Smooth muscle cell (in vitro differentiated cells): ENCODE results near the gene PKN1. TPM values are rescaled to one million over a fixed set of nuclear protein-coding genes. Genes with fewer than 3 reads are reported as not detected.
A peak's percentile ranks its signal among the peaks of the same experiment; 100 is the strongest.

Source experiments
- DNase-seq: peaks from one replicate; lab custom pipeline; 2025; ENCODE audit not compliant: unreplicated experiment; lab: John Stamatoyannopoulos, UW
- H2AFZ ChIP-seq: fragments of 200-600 bp; sonication (generic); 2 replicates; pipeline ENCODE4 v1.6.0; 2016; ENCODE audit warnings: antibody characterized with exemption, low read depth, mild to moderate bottlenecking
- H3F3A ChIP-seq: fragments of 200-600 bp; sonication (generic); 2 replicates; pipeline ENCODE4 v1.6.0; 2017; ENCODE audit warnings: antibody characterized with exemption, low read depth
- H3K27ac ChIP-seq: fragments of 200-600 bp; sonication (generic); 2 replicates; pipeline ENCODE4 v1.5.1; 2016; ENCODE audit warnings: low read depth, mild to moderate bottlenecking
- H3K27me3 ChIP-seq: fragments of 200-600 bp; sonication (generic); 2 replicates; pipeline ENCODE4 v1.6.1; 2016; ENCODE audit warnings: low read depth, mild to moderate bottlenecking
- H3K36me3 ChIP-seq: fragments of 200-600 bp; sonication (generic); 2 replicates; pipeline ENCODE4 v1.5.1; 2016; ENCODE audit warnings: low read depth
- H3K4me1 ChIP-seq: fragments of 200-600 bp; sonication (generic); 2 replicates; pipeline ENCODE4 v1.5.1; 2016; ENCODE audit warnings: low read depth
- H3K4me2 ChIP-seq: fragments of 200-600 bp; sonication (generic); 2 replicates; pipeline ENCODE4 v1.6.0; 2016; ENCODE audit warnings: mild to moderate bottlenecking
- H3K4me3 ChIP-seq: fragments of 200-600 bp; sonication (generic); 2 replicates; pipeline ENCODE4 v1.5.1; 2016; ENCODE audit warnings: mild to moderate bottlenecking
- H3K79me2 ChIP-seq: fragments of 200-600 bp; sonication (generic); 2 replicates; pipeline ENCODE4 v1.6.0; 2016; ENCODE audit warnings: low read depth, mild to moderate bottlenecking
- H3K9ac ChIP-seq: fragments of 200-600 bp; sonication (generic); 2 replicates; pipeline ENCODE4 v1.6.0; 2016; ENCODE audit warnings: low read depth
- H3K9me3 ChIP-seq: fragments of 200-600 bp; sonication (generic); replicated peaks from 2 replicates; pipeline ENCODE4 v1.5.1; 2016; ENCODE audit warnings: low read depth
- H4K20me1 ChIP-seq: fragments of 200-600 bp; sonication (generic); 2 replicates; pipeline ENCODE4 v1.6.0; 2016; ENCODE audit warnings: low read depth
- WGBS: methylation state at CpG from one replicate; pipeline ENCODE4 v1.1.7; 2016; ENCODE audit warnings: low lambda C conversion rate; 5-methylcytosine and 5-hydroxymethylcytosine counted together
- polyA plus RNA-seq: library from polyadenylated mRNA; unstranded; fragments of >200 nt; fragmentation: Nextera tagmentation; extraction: Ambion mirVana; gene quantifications from 2 replicates; pipeline ENCODE4 v1.2.1, GENCODE V29; 2016
- total RNA-seq: library from RNA; depleted of rRNA; stranded (reverse); fragments of >200 nt; gene quantifications from 2 replicates; pipeline ENCODE4 v1.2.3, GENCODE V29; 2014
- TF ChIP-seq, protein P1 (sequence below): fragments of 200-600 bp; sonication (generic); IDR thresholded peaks from 2 replicates; pipeline ENCODE4 v1.5.1; 2017; ENCODE audit warnings: borderline replicate concordance, mild to moderate bottlenecking, antibody characterized with exemption; ENCODE audit not compliant: insufficient read depth, poor library complexity, severe bottlenecking

The PKN1 gene
- total and polyA plus RNA-seq, 2 experiments from 2014 or later = 28.0 to 64.8 TPM

DNA sequence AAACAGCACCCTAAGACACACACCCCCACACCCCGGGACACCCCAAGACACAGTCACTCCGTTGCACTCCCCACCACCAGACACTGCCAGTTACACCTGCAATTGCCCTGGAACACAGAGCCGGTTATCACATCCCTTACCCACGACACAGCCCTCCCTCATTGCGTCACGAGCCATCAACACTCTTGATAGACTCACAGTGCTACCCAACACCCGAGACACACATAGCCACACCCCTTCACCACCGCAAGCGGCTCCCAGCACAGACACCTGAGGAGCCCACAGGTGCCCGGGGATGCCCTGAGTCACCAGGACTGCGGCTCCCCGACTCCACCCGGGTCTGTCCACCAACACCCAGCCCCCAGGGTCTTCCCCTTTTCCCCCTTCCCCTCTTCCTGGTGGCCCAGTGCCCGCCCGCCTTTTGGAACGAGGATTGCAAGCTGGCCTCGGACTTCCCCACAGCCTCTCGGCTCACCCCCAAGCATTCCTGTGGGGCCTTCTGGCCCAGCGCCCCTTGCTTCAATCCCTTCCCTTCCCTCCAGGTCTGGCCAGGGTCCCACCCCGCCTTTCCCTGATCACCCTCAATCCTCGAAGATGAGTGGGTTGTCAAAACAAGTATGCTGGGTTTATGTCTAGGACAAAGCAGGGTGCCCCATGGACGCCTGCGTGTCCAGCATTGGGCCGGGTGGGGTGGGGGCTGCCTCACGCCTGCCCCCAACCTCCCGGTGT lies 43.7 kb downstream of the PKN1 start:
- H3F3A ChIP-seq = no peaks in the 10 kb centered on the region
- H3K36me3 ChIP-seq = no peaks in the 10 kb centered on the region
- H3K79me2 ChIP-seq = no peaks in the 10 kb centered on the region
- DNase-seq = peak; percentile 5
- H3K4me2 ChIP-seq = no peak overlapping the region
- no peak overlapping the region for H2AFZ ChIP-seq
- TF ChIP-seq, protein P1, sequence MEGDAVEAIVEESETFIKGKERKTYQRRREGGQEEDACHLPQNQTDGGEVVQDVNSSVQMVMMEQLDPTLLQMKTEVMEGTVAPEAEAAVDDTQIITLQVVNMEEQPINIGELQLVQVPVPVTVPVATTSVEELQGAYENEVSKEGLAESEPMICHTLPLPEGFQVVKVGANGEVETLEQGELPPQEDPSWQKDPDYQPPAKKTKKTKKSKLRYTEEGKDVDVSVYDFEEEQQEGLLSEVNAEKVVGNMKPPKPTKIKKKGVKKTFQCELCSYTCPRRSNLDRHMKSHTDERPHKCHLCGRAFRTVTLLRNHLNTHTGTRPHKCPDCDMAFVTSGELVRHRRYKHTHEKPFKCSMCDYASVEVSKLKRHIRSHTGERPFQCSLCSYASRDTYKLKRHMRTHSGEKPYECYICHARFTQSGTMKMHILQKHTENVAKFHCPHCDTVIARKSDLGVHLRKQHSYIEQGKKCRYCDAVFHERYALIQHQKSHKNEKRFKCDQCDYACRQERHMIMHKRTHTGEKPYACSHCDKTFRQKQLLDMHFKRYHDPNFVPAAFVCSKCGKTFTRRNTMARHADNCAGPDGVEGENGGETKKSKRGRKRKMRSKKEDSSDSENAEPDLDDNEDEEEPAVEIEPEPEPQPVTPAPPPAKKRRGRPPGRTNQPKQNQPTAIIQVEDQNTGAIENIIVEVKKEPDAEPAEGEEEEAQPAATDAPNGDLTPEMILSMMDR = no peak
- H3K27me3 ChIP-seq = no peaks in the 10 kb centered on the region
- H3K4me1 ChIP-seq = peaks cover 12% of the 10 kb centered on the region
- 72% methylated on average over 26 of the region's 26 CpGs for WGBS
- no peak overlapping the region for H3K4me3 ChIP-seq
- peaks cover 37% of the 10 kb centered on the region for H4K20me1 ChIP-seq
- H3K9me3 ChIP-seq = no peaks in the 10 kb centered on the region
- H3K27ac ChIP-seq = peak overlapping the region; percentile 11
- H3K9ac ChIP-seq = no peak overlapping the region

DNA sequence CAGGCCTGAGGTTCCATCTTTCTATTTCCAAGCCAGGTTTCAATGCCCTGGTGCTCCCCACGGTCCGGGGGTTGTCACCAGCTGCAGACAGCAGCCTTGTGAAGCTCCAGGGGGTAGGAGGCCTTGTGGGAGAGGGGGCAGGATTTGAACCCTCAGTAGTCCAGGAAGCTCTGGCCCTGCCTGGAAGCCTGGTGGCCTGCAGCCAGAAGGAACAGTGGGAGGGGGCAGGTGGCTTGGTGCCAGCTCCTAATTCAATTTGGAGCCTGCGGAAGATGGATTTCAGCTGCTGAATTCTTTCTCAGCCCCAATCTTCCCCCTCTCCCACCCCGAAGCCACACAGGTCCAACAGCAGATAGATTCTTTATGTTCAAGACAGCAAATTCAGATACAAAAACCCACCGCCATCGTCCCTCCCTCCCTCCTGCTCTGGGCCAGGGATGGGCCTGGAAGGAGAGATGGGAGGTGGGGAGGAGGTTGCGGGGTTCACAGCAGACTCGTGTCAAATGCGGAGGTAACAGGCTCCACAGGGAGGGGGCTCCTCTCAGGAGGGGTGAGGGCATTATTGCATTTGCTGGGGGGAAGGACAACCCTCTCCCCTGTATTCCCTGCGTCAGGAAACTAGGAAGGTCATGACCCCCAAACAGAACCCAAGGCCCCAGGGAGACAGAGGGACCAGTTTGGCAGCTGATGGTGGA lies 44.5 kb downstream of the PKN1 start:
- 84% methylated on average over 10 of the region's 10 CpGs for WGBS
- Histone ChIP-seq H3K4me3 (no peak overlapping the region), H3K4me1 (peaks cover 12% of the 10 kb centered on the region), H3K27ac (peak overlapping the region; percentile 11), H2AFZ (no peak overlapping the region), H3K36me3 (no peaks in the 10 kb centered on the region), H3K9ac (no peak overlapping the region), H3K27me3 (no peaks in the 10 kb centered on the region), H3K4me2 (no peak overlapping the region), H3K79me2 (no peaks in the 10 kb centered on the region), H3F3A (no peaks in the 10 kb centered on the region), H3K9me3 (no peaks in the 10 kb centered on the region), H4K20me1 (peaks cover 44% of the 10 kb centered on the region)
- DNase-seq = no peak
- TF ChIP-seq, protein P1 = no peak

DNA sequence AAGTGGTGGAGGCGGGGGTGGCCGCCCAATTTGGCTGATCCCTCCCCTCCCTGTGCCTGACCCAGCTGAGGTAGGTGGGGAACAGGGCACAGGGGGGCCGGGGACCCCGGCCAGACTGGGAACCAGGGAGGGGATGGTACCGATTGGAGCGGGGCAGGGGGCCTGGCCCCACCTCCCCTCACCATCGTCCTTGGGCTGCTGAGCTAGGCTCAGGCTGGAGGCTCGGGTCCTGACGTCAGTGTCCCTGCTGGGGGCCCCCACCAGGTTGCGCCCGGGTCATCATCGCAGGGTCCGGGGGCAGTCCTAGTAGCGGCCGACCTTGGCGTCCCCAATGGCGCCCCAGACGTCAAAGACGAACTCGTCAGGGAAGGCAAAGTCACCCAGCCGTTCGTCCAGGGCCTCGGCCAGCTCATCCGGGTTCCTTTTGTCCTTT lies 45.0 kb downstream of the PKN1 start:
- Histone ChIP-seq H4K20me1 (peaks cover 49% of the 10 kb centered on the region), H3K79me2 (no peaks in the 10 kb centered on the region), H3K4me3 (no peak overlapping the region), H3K9me3 (no peaks in the 10 kb centered on the region), H3F3A (no peaks in the 10 kb centered on the region), H3K27me3 (no peaks in the 10 kb centered on the region), H2AFZ (no peak overlapping the region), H3K27ac (no peak overlapping the region), H3K36me3 (no peaks in the 10 kb centered on the region), H3K9ac (no peak overlapping the region), H3K4me1 (peaks cover 12% of the 10 kb centered on the region), H3K4me2 (no peak overlapping the region)
- TF ChIP-seq, protein P1 = no peak
- no peak for DNase-seq
- WGBS = 95% methylated on average over 24 of the region's 24 CpGs
